HepG2 (cell line): ENCODE measurements around the gene FITM1. TPM values are rescaled to one million over a fixed set of nuclear protein-coding genes. Genes with fewer than 3 reads are reported as not detected.

Source experiments
- CC2D1A ChIP-seq: sonication (generic); formaldehyde crosslinking; IDR thresholded peaks from 2 replicates; pipeline ENCODE4 v1.8.1; 2023; ENCODE audit warnings: mild to moderate bottlenecking, missing genetic modification reagents
- FOXK2 ChIP-seq: fragments of 450-650 bp; IDR thresholded peaks from 2 replicates; pipeline ENCODE4 v1.6.1; 2016
- KLF16 ChIP-seq, 2 experiments: sonication (generic) in 1 of 2; formaldehyde crosslinking in 1 of 2; IDR thresholded peaks; 2 replicates each; pipeline versions ENCODE4 v1.6.1 to v1.8.0; 2016 to 2023; ENCODE audit warnings: missing genetic modification reagents in 2 of 2, missing compliant biosample characterization in 1 of 2
- KMT2A ChIP-seq: sonication (generic); formaldehyde crosslinking; IDR thresholded peaks from 2 replicates; pipeline ENCODE4 v1.4.0; 2020; ENCODE audit warnings: missing genetic modification reagents
- MED13 ChIP-seq: sonication (generic); formaldehyde crosslinking; IDR thresholded peaks from 2 replicates; pipeline ENCODE4 v1.5.0; 2020; ENCODE audit warnings: missing genetic modification reagents
- NFATC3 ChIP-seq: sonication (generic); formaldehyde crosslinking; IDR thresholded peaks from 2 replicates; pipeline ENCODE4 v1.5.1; 2020; ENCODE audit warnings: mild to moderate bottlenecking, missing genetic modification reagents
- NFKB2 ChIP-seq: sonication (generic); formaldehyde crosslinking; IDR thresholded peaks from 2 replicates; pipeline ENCODE4 v1.4.0; 2020; ENCODE audit warnings: missing genetic modification reagents, borderline replicate concordance
- NR1H2 ChIP-seq: sonication (generic); formaldehyde crosslinking; IDR thresholded peaks from 2 replicates; pipeline ENCODE4 v1.8.1; 2022; ENCODE audit warnings: low read depth, missing genetic modification reagents, borderline replicate concordance
- PHF20 ChIP-seq: sonication (generic); formaldehyde crosslinking; IDR thresholded peaks from 2 replicates; pipeline ENCODE4 v1.5.0; 2020; ENCODE audit warnings: mild to moderate bottlenecking, missing genetic modification reagents
- SMAD9 ChIP-seq: sonication (generic); formaldehyde crosslinking; IDR thresholded peaks from 2 replicates; pipeline ENCODE4 v1.5.1; 2020; ENCODE audit warnings: mild to moderate bottlenecking, missing genetic modification reagents
- ZFP41 ChIP-seq: sonication (generic); formaldehyde crosslinking; IDR thresholded peaks from 2 replicates; pipeline ENCODE4 v1.4.0; 2020; ENCODE audit warnings: mild to moderate bottlenecking, missing genetic modification reagents, borderline replicate concordance
- ZNF264 ChIP-seq: sonication (generic); formaldehyde crosslinking; IDR thresholded peaks from 2 replicates; pipeline ENCODE4 v1.4.0; 2020; ENCODE audit warnings: missing genetic modification reagents
- ZNF510 ChIP-seq: sonication (generic); formaldehyde crosslinking; IDR thresholded peaks from 2 replicates; pipeline ENCODE4 v1.4.0; 2020; ENCODE audit warnings: low read depth, mild to moderate bottlenecking, missing genetic modification reagents
- ZNF775 ChIP-seq: sonication (generic); formaldehyde crosslinking; IDR thresholded peaks from 2 replicates; pipeline ENCODE4 v1.4.0; 2020; ENCODE audit warnings: missing genetic modification reagents, mild to moderate bottlenecking, moderate library complexity, borderline replicate concordance
- ZNF781 ChIP-seq: sonication (generic); formaldehyde crosslinking; IDR thresholded peaks from 2 replicates; pipeline ENCODE4 v1.5.1; 2020; ENCODE audit warnings: borderline replicate concordance, mild to moderate bottlenecking, missing genetic modification reagents; ENCODE audit errors: not compliant biosample characterization
- polyA plus RNA-seq, 8 experiments: library from polyadenylated mRNA; depleted of rRNA in 3 of 8; stranded (reverse) in 7 of 8; unstranded in 1 of 8; fragments of >200 nt; fragmentation: Illumina TruSeq in 4 of 8; extraction: Trizol in 4 of 8; gene quantifications; 2 replicates each; pipeline versions ENCODE4 v1.2.1 to v1.2.3, GENCODE V29; 2011 to 2016; ENCODE audit warnings: low read depth in 4 of 8, missing spikeins in 1 of 8, mixed read lengths in 1 of 8; ENCODE audit not compliant: insufficient read depth in 1 of 8
- total RNA-seq, 5 experiments: library from RNA; depleted of rRNA; stranded (reverse); fragments of >200 nt; fragmentation: Illumina TruSeq; extraction: Trizol; gene quantifications; 2 replicates each; pipeline ENCODE4 v1.2.3, GENCODE V29; 2016; ENCODE audit warnings: low read depth in 1 of 5
- TF ChIP-seq, protein P1 (sequence below): sonication (generic); formaldehyde crosslinking; IDR thresholded peaks from one replicate; pipeline ENCODE4 v1.5.1; 2020; ENCODE audit warnings: mild to moderate bottlenecking, missing genetic modification reagents; ENCODE audit errors: not compliant biosample characterization
- TF ChIP-seq, protein P2 (sequence below): sonication (generic); formaldehyde crosslinking; IDR thresholded peaks from 2 replicates; pipeline ENCODE4 v1.5.1; 2020; ENCODE audit warnings: mild to moderate bottlenecking, missing genetic modification reagents
- TF ChIP-seq, protein P3 (sequence below): sonication (generic); formaldehyde crosslinking; IDR thresholded peaks from 2 replicates; pipeline ENCODE4 v1.8.1; 2023; ENCODE audit warnings: missing genetic modification reagents, mild to moderate bottlenecking, borderline replicate concordance

FITM1 gene
- total and polyA plus RNA-seq, 2 of the 13 experiments (the other 11 are each of a cell fraction or from before 2014, with no cell fraction given), result 2.7 to 5.8 TPM

DNA sequence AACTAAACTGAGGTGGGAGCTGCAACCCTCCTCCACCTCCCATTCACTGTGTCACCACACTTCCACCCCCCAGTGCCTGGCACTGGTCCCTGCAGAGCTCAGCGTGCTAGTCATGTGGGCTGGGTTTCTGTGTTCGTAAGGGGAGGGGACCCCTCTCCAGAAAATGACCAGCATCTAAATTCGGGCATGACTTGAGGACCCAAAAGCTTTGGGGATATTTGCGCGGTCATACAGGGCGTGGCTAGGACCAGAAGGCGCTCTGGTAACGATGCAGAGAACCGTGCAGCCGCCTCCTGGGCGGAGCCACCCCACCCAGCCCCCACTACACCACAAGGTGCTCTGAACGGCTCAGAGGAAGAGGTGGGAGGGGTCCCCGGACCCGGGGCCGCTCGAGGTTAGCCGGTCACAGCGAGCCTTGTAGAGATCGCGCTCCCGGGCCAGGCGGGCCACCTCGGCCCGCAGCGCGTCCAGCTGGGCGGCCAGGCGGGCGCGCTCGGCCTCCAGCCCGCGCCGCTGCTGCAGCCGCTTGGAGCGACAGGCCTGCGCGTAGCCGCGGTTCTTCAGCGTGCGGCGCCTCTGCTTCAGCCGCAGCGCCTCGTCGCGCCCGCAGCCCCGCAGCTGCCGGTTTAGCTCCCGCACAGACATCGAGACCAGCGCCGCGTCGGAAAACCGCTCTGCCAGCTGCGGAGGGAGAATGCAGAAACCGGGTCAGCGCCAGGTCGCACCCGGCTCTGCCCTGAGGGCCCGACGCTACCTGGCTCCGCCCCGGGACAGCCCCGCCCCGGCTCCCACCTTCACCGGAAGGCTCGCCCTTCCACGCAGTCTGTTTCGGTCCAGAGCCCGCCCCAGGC, 49.3 kb upstream of the FITM1 start (continued):
- TF ChIP-seq ZFP41 (CRISPR knock-in tag) (0 out of 2 replicates have a peak, but pooled peaks have one; percentile 65), ZNF781 (no peak), ZNF775 (no peak), MED13 (CRISPR knock-in tag) (no peak; the same call in 1 of the 2 replicates), NFKB2 (no peak; the same call in none of the 2 replicates), NR1H2 (CRISPR knock-in tag) (no peak), CC2D1A (CRISPR knock-in tag) (no peak), SMAD9 (no peak; the same call in 1 of the 2 replicates), PHF20 (CRISPR knock-in tag) (0 out of 2 replicates have a peak, but pooled peaks have one; percentile 12), KMT2A (CRISPR knock-in tag) (peak; percentile 79), ZNF510 (CRISPR knock-in tag) (peak; percentile 65; the same call in 1 of the 2 replicates), KLF16 (CRISPR knock-in tag; IDR thresholded peaks at IDR 0.05) (no peak), ZNF264 (peak; percentile 53; the same call in 1 of the 2 replicates), FOXK2 (no peak), NFATC3 (CRISPR knock-in tag) (no peak)
- TF ChIP-seq, protein P1, sequence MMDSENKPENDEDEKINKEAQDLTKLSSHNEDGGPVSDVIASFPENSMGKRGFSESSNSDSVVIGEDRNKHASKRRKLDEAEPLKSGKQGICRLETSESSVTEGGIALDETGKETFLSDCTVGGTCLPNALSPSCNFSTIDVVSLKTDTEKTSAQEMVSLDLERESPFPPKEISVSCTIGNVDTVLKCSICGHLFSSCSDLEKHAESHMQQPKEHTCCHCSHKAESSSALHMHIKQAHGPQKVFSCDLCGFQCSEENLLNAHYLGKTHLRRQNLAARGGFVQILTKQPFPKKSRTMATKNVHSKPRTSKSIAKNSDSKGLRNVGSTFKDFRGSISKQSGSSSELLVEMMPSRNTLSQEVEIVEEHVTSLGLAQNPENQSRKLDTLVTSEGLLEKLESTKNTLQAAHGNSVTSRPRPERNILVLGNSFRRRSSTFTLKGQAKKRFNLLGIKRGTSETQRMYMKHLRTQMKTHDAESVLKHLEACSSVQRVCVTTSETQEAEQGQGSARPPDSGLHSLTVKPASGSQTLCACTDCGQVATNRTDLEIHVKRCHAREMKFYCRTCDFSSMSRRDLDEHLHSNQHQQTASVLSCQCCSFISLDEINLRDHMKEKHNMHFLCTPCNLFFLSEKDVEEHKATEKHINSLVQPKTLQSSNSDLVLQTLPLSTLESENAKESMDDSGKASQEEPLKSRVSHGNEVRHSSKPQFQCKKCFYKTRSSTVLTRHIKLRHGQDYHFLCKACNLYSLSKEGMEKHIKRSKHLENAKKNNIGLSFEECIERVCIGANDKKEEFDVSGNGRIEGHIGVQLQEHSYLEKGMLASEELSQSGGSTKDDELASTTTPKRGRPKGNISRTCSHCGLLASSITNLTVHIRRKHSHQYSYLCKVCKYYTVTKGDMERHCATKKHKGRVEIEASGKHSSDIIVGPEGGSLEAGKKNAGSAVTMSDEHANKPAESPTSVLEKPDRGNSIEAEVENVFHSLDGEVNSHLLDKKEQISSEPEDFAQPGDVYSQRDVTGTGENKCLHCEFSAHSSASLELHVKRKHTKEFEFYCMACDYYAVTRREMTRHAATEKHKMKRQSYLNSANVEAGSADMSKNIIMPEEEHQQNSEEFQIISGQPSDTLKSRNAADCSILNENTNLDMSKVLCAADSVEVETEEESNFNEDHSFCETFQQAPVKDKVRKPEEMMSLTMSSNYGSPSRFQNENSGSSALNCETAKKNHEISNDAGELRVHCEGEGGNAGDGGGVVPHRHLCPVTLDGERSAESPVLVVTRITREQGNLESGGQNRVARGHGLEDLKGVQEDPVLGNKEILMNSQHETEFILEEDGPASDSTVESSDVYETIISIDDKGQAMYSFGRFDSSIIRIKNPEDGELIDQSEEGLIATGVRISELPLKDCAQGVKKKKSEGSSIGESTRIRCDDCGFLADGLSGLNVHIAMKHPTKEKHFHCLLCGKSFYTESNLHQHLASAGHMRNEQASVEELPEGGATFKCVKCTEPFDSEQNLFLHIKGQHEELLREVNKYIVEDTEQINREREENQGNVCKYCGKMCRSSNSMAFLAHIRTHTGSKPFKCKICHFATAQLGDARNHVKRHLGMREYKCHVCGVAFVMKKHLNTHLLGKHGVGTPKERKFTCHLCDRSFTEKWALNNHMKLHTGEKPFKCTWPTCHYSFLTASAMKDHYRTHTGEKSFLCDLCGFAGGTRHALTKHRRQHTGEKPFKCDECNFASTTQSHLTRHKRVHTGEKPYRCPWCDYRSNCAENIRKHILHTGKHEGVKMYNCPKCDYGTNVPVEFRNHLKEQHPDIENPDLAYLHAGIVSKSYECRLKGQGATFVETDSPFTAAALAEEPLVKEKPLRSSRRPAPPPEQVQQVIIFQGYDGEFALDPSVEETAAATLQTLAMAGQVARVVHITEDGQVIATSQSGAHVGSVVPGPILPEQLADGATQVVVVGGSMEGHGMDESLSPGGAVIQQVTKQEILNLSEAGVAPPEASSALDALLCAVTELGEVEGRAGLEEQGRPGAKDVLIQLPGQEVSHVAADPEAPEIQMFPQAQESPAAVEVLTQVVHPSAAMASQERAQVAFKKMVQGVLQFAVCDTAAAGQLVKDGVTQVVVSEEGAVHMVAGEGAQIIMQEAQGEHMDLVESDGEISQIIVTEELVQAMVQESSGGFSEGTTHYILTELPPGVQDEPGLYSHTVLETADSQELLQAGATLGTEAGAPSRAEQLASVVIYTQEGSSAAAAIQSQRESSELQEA (CRISPR knock-in tag), result no peak
- TF ChIP-seq, protein P2, sequence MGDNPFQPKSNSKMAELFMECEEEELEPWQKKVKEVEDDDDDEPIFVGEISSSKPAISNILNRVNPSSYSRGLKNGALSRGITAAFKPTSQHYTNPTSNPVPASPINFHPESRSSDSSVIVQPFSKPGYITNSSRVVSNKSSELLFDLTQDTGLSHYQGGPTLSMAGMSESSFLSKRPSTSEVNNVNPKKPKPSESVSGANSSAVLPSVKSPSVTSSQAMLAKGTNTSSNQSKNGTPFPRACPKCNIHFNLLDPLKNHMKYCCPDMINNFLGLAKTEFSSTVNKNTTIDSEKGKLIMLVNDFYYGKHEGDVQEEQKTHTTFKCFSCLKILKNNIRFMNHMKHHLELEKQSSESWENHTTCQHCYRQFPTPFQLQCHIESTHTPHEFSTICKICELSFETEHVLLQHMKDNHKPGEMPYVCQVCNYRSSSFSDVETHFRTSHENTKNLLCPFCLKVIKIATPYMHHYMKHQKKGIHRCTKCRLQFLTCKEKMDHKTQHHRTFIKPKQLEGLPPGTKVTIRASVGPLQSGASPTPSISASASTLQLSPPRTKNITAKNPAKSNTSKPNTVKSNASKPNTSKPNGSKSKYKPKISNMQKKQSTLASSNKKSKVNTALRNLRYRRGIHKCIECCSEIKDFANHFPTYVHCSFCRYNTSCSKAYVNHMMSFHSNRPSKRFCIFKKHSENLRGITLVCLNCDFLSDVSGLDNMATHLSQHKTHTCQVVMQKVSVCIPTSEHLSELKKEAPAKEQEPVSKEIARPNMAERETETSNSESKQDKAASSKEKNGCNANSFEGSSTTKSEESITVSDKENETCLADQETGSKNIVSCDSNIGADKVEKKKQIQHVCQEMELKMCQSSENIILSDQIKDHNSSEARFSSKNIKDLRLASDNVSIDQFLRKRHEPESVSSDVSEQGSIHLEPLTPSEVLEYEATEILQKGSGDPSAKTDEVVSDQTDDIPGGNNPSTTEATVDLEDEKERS, result no peak
- TF ChIP-seq, protein P3, sequence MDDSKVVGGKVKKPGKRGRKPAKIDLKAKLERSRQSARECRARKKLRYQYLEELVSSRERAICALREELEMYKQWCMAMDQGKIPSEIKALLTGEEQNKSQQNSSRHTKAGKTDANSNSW (CRISPR knock-in tag), result no peak
